Measurements from ENCODE around the gene PAX5.

DNA sequence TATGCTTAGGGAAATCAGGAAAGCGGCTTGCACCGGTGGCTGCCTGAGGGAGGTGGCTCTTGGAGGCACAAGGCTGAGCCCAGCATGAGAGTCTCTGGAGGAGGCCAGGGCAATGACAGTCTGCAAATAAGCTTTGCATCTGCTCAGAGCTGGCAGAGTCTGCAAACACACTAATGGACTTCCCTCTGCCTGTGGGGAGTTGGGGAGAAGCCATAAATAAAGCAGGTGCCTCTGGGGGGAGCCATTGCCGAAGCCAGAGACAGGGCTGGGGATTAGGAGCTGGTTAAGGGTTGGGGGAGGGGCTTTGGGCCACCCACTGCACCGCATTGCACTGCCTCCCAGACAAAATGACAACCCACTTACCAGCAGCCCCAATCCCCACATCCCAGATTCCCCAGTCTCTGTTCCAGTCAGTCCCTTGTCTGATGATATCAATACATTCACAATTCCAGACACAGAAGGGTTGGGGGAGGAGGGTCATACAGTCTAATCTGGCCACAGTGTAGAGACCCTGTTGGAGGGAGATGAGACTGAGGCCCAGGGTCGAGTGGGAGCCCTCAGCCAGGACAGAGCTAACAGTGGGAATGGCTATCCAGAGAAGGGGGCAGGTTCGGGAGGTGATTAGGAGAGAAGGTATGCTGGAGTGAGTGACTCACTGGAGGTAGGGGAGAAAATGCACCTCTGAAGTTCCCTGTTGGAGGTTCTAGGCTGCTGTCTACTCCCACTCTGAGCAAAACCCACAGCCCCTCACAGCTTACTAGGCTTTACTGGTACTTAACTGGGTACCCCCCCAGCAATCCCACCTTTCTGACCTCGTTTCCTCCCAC is 53.7 kb downstream of the PAX5 start:
- TF ChIP-seq ZNF121 (CRISPR knock-in tag; IDR thresholded peaks at IDR 0.05) (peak; percentile 85), NR2C2 (CRISPR knock-in tag; IDR thresholded peaks at IDR 0.05) (no peak), ZNF232 (CRISPR knock-in tag; IDR thresholded peaks at IDR 0.05) (no peak)

Data from WTC11 (cell line).